ENCODE measurements around the gene DUSP14.

Gene DUSP14

GRCh38 chr17:37465069-37465616 is 24.5 kb upstream of the DUSP14 start:
- H3K27ac ChIP-seq (ENCODE audit: low read length) = no peak overlapping the region
- H3K9ac ChIP-seq (ENCODE audit: low read length in 2 of 2) = no peak overlapping the region
- H3K9me3 ChIP-seq (ENCODE audit: control insufficient read depth in 2 of 2, low read length in 2 of 2) = no peaks in the 10 kb centered on the region
- H3K27me3 ChIP-seq (ENCODE audit: control insufficient read depth in 1 of 2, insufficient read depth in 2 of 2, low read length in 2 of 2) = no peaks in the 10 kb centered on the region
- no peak overlapping the region for H3K4me3 ChIP-seq (ENCODE audit: low read length in 2 of 2)
- peaks cover 7 to 16% of the 10 kb centered on the region in 2 donors for H3K36me3 ChIP-seq (ENCODE audit: control insufficient read depth in 2 of 2, insufficient read depth in 2 of 2, low read length in 2 of 2)
- no peaks in the 10 kb centered on the region for H3K4me1 ChIP-seq (ENCODE audit: control insufficient read depth, insufficient read depth, low read length)

- Histone ChIP-seq H3K4me3 (ENCODE audit: low read length in 2 of 2) (no peak overlapping the region), H3K4me1 (ENCODE audit: control insufficient read depth, insufficient read depth, low read length) (no peaks in the 10 kb centered on the region), H3K9ac (ENCODE audit: low read length in 2 of 2) (no peak overlapping the region), H3K9me3 (ENCODE audit: control insufficient read depth in 2 of 2, low read length in 2 of 2) (no peaks in the 10 kb centered on the region), H3K27ac (ENCODE audit: low read length) (no peak overlapping the region), H3K27me3 (ENCODE audit: control insufficient read depth in 1 of 2, insufficient read depth in 2 of 2, low read length in 2 of 2) (no peaks in the 10 kb centered on the region), H3K36me3 (ENCODE audit: control insufficient read depth in 2 of 2, insufficient read depth in 2 of 2, low read length in 2 of 2) (peaks cover 13 to 18% of the 10 kb centered on the region in 2 donors)
Measured at GRCh38 chr17:37466471-37466870, 23.2 kb upstream of the DUSP14 start.

DNA sequence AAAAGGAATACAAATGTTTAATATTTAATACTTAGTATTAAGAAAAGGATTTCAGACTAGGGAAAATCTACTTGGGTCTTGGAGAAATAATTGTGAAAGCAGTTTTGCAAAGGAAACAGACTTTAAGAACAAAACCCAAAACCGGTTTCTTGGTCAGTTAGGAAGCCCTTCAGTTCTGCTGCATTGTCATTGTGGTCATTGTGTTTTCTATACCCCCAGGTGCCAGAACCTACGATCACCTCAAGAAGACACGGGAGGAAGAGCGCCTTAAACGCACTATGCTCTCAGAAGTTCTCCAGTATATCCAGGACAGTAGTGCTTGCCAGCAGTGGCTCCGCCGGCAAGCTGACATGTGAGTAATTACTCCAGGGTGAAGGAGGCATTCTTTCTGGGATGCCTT is 19.5 kb upstream of the DUSP14 start:
- Histone ChIP-seq H3K9ac (ENCODE audit: low read length in 2 of 2) (no peak overlapping the region), H3K27me3 (ENCODE audit: control insufficient read depth in 1 of 2, insufficient read depth in 2 of 2, low read length in 2 of 2) (no peaks in the 10 kb centered on the region), H3K27ac (ENCODE audit: low read length) (no peak overlapping the region), H3K36me3 (ENCODE audit: control insufficient read depth in 2 of 2, insufficient read depth in 2 of 2, low read length in 2 of 2) (peaks cover 27 to 30% of the 10 kb centered on the region in 2 donors), H3K4me3 (ENCODE audit: low read length in 2 of 2) (no peak overlapping the region), H3K9me3 (ENCODE audit: control insufficient read depth in 2 of 2, low read length in 2 of 2) (no peaks in the 10 kb centered on the region), H3K4me1 (ENCODE audit: control insufficient read depth, insufficient read depth, low read length) (no peaks in the 10 kb centered on the region)

- Histone ChIP-seq H3K36me3 (ENCODE audit: control insufficient read depth in 2 of 2, insufficient read depth in 2 of 2, low read length in 2 of 2) (peaks cover 34 to 37% of the 10 kb centered on the region in 2 donors), H3K4me1 (ENCODE audit: control insufficient read depth, insufficient read depth, low read length) (no peaks in the 10 kb centered on the region), H3K27ac (ENCODE audit: low read length) (no peak overlapping the region), H3K9ac (ENCODE audit: low read length in 2 of 2) (no peak overlapping the region), H3K27me3 (ENCODE audit: control insufficient read depth in 1 of 2, insufficient read depth in 2 of 2, low read length in 2 of 2) (no peaks in the 10 kb centered on the region), H3K4me3 (ENCODE audit: low read length in 2 of 2) (no peak overlapping the region), H3K9me3 (ENCODE audit: control insufficient read depth in 2 of 2, low read length in 2 of 2) (no peaks in the 10 kb centered on the region)
Measured at GRCh38 chr17:37475731-37476420, 13.8 kb upstream of the DUSP14 start.

- peaks cover 31 to 36% of the 10 kb centered on the region in 2 donors for H3K36me3 ChIP-seq (ENCODE audit: control insufficient read depth in 2 of 2, insufficient read depth in 2 of 2, low read length in 2 of 2)
Measured at GRCh38 chr17:37476431-37477120, 13.1 kb upstream of the DUSP14 start.

DNA sequence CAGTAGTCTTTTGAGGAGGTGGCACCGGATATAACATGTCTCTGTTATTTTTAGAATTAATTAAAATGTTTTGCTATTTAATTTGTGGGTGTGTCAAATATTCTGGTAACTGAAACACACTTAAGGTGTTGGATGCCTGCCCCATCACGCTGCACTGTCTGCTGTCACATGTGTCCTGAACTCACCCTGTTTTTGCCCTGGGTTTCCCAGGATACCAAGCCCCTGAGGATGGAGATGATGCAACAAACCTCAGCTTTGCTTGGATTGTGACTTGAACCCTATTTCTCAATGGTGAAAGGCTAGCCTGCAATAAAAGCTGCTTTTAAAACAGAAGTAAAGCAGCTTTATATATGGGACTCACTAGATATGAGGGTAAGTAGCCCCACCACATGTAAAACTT is 11.5 kb upstream of the DUSP14 start:
- H3K27ac ChIP-seq (ENCODE audit: low read length) = no peak overlapping the region
- peaks cover 30 to 34% of the 10 kb centered on the region in 2 donors for H3K36me3 ChIP-seq (ENCODE audit: control insufficient read depth in 2 of 2, insufficient read depth in 2 of 2, low read length in 2 of 2)

More at GRCh38 chr17:37476431-37477120, 13.1 kb upstream of the DUSP14 start:
- Histone ChIP-seq H3K27me3 (ENCODE audit: control insufficient read depth in 1 of 2, insufficient read depth in 2 of 2, low read length in 2 of 2) (no peaks in the 10 kb centered on the region), H3K27ac (ENCODE audit: low read length) (no peak overlapping the region), H3K9me3 (ENCODE audit: control insufficient read depth in 2 of 2, low read length in 2 of 2) (no peaks in the 10 kb centered on the region), H3K4me3 (ENCODE audit: low read length in 2 of 2) (no peak overlapping the region), H3K4me1 (ENCODE audit: control insufficient read depth, insufficient read depth, low read length) (no peaks in the 10 kb centered on the region), H3K9ac (ENCODE audit: low read length in 2 of 2) (no peak overlapping the region)

GRCh38 chr17:37479025-37479424 is 10.7 kb upstream of the DUSP14 start:
- Histone ChIP-seq H3K36me3 (ENCODE audit: control insufficient read depth in 2 of 2, insufficient read depth in 2 of 2, low read length in 2 of 2) (peaks cover 23 to 26% of the 10 kb centered on the region in 2 donors), H3K27me3 (ENCODE audit: control insufficient read depth in 1 of 2, insufficient read depth in 2 of 2, low read length in 2 of 2) (no peaks in the 10 kb centered on the region), H3K27ac (ENCODE audit: low read length) (no peak overlapping the region), H3K4me1 (ENCODE audit: control insufficient read depth, insufficient read depth, low read length) (peaks cover 8% of the 10 kb centered on the region), H3K9ac (ENCODE audit: low read length in 2 of 2) (peak overlapping the region in 1 of 2 donors; percentile 13), H3K9me3 (ENCODE audit: control insufficient read depth in 2 of 2, low read length in 2 of 2) (no peaks in the 10 kb centered on the region), H3K4me3 (ENCODE audit: low read length in 2 of 2) (no peak overlapping the region)

More for the DNA sequence above, 11.5 kb upstream of the DUSP14 start:
- Histone ChIP-seq H3K9ac (ENCODE audit: low read length in 2 of 2) (no peak overlapping the region), H3K4me1 (ENCODE audit: control insufficient read depth, insufficient read depth, low read length) (peaks cover 4% of the 10 kb centered on the region), H3K4me3 (ENCODE audit: low read length in 2 of 2) (no peak overlapping the region), H3K9me3 (ENCODE audit: control insufficient read depth in 2 of 2, low read length in 2 of 2) (no peaks in the 10 kb centered on the region), H3K27me3 (ENCODE audit: control insufficient read depth in 1 of 2, insufficient read depth in 2 of 2, low read length in 2 of 2) (no peaks in the 10 kb centered on the region)

DNA sequence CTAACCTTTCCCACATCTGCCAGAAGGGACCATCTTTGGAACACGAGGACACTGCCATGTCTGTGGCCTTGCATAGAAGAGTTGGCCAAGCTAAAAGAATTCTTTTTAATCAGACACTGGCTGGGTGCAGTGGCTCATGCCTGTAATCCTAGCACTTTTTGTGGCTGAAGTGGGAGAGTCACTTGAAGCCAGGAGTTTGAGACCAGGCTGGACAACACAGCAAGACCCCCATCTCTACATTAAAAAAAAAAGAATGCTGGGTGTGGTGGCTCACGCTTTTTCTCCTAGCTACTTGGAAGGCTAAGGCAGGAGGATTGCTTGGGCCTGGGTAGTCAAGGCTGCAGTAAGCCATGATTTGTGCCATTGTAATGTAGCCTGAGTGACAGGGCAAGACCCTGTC is 9.3 kb upstream of the DUSP14 start:
- H3K4me1 ChIP-seq (ENCODE audit: control insufficient read depth, insufficient read depth, low read length) = peaks cover 8% of the 10 kb centered on the region
- no peak overlapping the region for H3K27ac ChIP-seq (ENCODE audit: low read length)
- H3K9ac ChIP-seq (ENCODE audit: low read length in 2 of 2) = no peak overlapping the region
- no peaks in the 10 kb centered on the region for H3K27me3 ChIP-seq (ENCODE audit: control insufficient read depth in 1 of 2, insufficient read depth in 2 of 2, low read length in 2 of 2)
- H3K36me3 ChIP-seq (ENCODE audit: control insufficient read depth in 2 of 2, insufficient read depth in 2 of 2, low read length in 2 of 2) = peaks cover 16 to 21% of the 10 kb centered on the region in 2 donors
- no peak overlapping the region for H3K4me3 ChIP-seq (ENCODE audit: low read length in 2 of 2)
- H3K9me3 ChIP-seq (ENCODE audit: control insufficient read depth in 2 of 2, low read length in 2 of 2) = no peaks in the 10 kb centered on the region

DNA sequence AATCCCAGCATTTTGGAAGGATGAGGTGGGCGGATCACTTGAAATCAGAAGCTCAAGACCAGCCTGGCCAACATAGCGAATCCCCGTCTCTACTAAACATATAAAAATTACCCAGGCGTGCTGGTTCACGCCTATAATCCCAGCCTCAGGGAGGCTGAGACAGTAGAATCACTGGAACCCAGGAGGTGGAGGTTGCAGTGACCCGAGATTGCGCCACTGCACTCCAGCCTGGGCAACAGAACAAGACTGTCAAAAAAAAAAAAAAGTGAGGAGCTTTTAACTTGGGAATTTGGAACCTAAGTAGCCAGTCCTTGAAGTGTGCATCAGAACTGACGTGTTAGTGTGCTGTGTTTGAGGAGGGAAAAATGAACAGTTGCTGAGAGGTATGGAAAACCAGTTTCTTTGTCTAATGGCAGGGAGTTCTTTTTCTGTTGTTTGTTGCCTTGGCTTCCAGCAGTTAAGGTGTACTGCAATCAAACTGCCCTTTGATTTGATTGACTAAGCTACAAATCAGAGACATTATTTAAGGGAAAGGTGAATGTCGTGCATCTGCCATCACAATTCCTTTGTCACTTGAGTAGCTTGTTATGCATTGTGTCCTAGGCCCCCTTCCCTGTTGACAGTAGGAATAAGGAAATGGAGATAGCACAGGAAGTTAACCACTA is 8.6 kb upstream of the DUSP14 start:
- peaks cover 11 to 17% of the 10 kb centered on the region in 2 donors for H3K36me3 ChIP-seq (ENCODE audit: control insufficient read depth in 2 of 2, insufficient read depth in 2 of 2, low read length in 2 of 2)
- H3K9me3 ChIP-seq (ENCODE audit: control insufficient read depth in 2 of 2, low read length in 2 of 2) = no peaks in the 10 kb centered on the region
- H3K9ac ChIP-seq (ENCODE audit: low read length in 2 of 2) = no peak overlapping the region
- H3K4me1 ChIP-seq (ENCODE audit: control insufficient read depth, insufficient read depth, low read length) = peaks cover 8% of the 10 kb centered on the region
- H3K27ac ChIP-seq (ENCODE audit: low read length) = no peak overlapping the region
- no peak overlapping the region for H3K4me3 ChIP-seq (ENCODE audit: low read length in 2 of 2)
- H3K27me3 ChIP-seq (ENCODE audit: control insufficient read depth in 1 of 2, insufficient read depth in 2 of 2, low read length in 2 of 2) = no peaks in the 10 kb centered on the region

- Histone ChIP-seq H3K4me1 (ENCODE audit: control insufficient read depth, insufficient read depth, low read length) (peaks cover 9% of the 10 kb centered on the region), H3K27ac (ENCODE audit: low read length) (peak overlapping the region; percentile 3), H3K9ac (ENCODE audit: low read length in 2 of 2) (no peak overlapping the region), H3K9me3 (ENCODE audit: control insufficient read depth in 2 of 2, low read length in 2 of 2) (no peaks in the 10 kb centered on the region), H3K4me3 (ENCODE audit: low read length in 2 of 2) (no peak overlapping the region), H3K36me3 (ENCODE audit: control insufficient read depth in 2 of 2, insufficient read depth in 2 of 2, low read length in 2 of 2) (peaks cover 0 to 4% of the 10 kb centered on the region in 2 donors), H3K27me3 (ENCODE audit: control insufficient read depth in 1 of 2, insufficient read depth in 2 of 2, low read length in 2 of 2) (no peaks in the 10 kb centered on the region)
Measured at GRCh38 chr17:37483311-37484039, 6.2 kb upstream of the DUSP14 start.

All from stomach smooth muscle (tissue), 2 donors.